HG02588 (cell line): ENCODE measurements around the gene ELFN1.

ENCODE experiments used
- ATAC-seq: cut with Tn5 transposase; IDR thresholded peaks from one replicate; pipeline ENCODE4 v1.9.1; 2021; ENCODE audit warnings: mild to moderate bottlenecking, moderate library complexity; ENCODE audit not compliant: unreplicated experiment

The ELFN1 gene

DNA sequence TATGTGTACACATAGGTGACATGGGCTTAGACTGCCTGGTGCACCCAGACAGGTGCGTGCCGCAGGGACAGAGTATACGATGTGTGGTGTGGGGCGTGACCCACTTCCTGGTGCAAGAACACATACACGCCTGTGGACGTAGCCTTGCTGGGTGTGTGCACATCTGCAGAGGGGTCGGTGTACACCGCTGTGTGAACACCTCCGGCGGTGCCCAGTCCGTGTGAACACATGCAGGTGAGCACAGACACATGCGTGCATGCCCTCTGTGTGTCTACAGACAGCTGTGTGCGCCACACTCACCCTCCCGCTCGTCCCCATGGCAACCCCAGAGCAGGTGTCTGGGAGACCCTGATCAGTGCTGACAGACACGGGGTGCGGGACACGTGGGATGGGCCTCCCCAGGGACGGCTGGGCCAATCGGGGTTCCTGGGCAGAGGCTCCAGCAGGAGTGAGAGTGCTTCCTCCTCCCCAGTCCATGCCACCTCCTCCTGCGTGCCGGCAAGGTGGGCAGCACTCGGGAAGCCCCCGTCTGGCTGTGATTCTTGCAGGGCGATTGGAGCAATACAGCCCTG, 23.4 kb downstream of the ELFN1 start:
- ATAC-seq: no peak

DNA sequence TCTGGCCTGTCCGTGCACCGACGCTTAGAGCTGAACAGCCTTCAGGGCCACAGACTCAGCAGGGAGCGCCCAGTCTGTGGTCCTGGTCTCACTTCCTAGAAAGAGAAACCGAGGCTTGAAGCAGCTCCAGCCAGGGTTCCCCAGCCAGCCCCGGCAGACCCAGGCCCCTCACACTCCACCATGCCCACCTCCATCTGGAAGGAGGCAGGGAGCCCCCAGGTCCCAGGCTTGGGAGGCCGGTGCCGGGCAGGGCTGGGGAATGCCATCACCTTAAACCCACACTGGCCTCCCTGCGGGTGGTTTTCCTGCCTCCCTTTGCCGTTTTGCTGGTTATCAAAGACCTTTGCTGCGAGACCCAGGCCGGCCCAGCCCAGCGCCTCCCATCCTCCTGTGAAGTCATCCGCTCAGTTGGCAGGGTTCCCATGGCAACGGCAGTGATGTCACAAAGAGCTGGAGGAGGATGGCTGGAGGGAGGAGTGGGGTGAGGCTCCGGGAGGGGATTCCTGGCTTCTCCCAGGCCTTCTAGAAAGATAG, 24.0 kb downstream of the ELFN1 start:
- no peak for ATAC-seq

DNA sequence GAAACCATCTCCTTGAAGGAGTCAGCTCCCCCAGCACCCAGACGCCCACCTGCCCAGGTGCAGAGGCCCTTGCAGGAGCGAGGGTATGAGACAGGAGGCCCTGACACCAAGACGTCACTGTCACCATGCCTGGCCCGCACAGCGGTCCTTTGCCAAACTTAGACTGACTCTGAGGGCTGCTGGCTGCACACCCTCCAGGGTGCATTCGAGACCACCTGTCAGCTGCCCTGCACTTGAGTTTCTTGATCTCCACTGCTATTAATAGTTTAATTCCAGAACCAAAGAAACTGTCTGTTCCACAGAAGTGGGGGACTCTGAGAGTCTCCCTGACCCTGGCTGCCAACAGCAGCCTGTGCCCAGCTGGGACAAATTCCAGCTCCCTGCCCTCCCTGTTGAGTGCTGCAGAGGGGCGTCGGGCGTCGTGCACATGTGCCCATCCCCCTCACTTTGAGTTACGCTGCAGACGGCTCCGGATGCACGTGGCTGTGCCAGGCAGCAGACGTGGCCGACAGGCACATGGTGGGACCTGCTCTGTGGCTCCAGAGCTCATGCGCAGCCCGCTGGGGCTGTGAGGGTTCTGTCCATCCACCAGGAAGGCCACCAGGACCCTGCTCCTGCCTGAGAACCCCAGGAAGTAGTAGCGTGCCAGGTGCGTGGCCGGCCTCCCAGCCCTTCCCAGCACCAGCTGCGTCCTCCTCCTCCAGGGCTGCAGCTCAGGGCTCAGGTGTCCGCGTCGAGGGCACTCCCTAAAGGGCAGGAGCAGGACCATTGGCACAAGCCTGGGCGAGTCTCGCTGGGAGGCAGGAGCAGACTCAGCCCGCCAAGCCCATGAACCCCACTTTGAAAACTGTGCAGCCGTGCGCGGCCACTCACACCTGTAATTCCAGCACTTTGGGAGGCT, 24.8 kb downstream of the ELFN1 start:
- ATAC-seq: no peak

GRCh38 chr7:1695800-1696454, 25.9 kb downstream of the ELFN1 start:
- ATAC-seq: no peak

DNA sequence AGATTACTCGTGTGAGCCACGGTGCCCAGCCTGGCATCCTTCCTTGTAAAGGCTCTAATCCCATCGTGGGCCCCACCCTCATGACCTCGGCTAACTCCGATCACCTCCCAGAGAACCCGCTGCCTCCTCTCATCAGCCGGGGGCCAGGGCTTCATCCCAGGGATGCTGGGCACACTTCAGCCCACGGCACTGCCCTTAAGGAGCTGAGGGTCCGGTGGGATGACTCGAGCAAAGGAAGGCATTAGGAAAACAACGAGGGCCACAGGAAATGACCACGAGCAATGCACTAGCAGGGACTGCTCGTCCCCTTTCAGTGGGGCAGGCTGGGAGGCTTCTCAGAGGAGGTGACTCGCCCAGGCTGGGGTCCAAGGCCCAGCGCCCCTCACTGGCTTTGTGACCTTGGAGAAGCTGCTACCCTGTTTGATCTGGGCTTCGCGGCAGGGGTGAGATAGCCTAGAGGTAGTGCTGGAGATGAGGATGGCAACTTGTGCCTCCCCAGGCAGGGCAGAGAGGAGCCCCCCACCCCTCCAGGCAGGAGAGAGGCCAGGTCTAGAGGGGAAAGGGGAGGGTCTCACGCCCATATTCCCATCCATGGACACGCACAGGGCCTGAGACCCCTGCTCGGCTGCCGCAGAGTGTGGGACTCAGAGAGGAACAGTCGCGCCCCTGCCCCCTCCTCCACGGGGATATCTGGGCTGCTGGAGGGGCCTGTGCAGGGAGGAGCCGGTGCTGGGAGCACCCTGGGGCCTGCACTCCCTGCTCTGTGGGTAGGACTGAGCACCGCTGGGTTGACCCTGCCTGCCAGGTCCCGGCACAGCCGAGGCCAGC, 26.8 kb downstream of the ELFN1 start:
- no peak for ATAC-seq

- no peak for ATAC-seq
These were observed 27.5 kb downstream of the ELFN1 start for GRCh38 chr7:1697499-1698125.

GRCh38 chr7:1698201-1698600, 28.1 kb downstream of the ELFN1 start:
- no peak for ATAC-seq

DNA sequence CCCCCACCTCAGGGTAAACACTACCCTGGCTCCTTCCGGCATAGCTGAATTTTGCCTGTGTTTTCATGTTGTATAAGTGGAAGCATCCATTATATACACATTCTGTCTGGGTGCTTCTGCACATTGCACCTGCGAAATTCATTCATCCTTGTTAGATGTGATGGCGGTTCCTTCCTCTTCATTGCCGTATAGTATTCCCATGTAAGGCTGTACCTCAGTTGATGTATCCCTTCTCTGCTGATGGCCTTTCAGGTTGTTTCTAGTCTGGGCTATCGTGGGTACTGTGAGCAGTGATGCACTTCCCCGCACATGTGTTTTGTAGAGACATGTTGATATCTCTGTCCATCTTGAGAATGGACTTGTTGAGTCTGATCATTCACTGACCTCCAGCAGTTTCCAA, 28.9 kb downstream of the ELFN1 start:
- ATAC-seq: no peak

DNA sequence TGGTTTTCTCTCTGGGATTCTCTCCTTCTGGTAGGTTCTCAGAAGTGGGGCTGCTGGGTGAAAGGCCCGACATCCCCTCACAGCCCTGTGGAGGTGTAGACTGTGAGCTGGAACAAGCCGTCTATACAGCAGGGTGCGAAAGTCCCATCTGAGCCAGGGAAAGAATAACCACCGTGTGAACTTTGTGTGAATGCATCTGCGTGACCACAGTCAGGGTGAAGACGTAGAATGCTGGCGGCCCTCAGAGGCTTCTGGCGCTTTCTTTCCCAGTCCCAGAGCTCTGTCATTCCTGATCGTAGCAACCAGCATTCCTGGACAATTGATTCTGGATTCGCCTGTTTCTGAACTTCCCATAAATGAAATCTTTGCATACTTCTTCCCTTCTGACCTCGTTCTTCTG, 30.0 kb downstream of the ELFN1 start:
- no peak for ATAC-seq

GRCh38 chr7:1700536-1701333, 30.7 kb downstream of the ELFN1 start:
- ATAC-seq: no peak

GRCh38 chr7:1702652-1703051, 32.6 kb downstream of the ELFN1 start:
- no peak for ATAC-seq

GRCh38 chr7:1703441-1703840, 33.4 kb downstream of the ELFN1 start:
- no peak for ATAC-seq

GRCh38 chr7:1703871-1704810, 34.1 kb downstream of the ELFN1 start:
- no peak for ATAC-seq

DNA sequence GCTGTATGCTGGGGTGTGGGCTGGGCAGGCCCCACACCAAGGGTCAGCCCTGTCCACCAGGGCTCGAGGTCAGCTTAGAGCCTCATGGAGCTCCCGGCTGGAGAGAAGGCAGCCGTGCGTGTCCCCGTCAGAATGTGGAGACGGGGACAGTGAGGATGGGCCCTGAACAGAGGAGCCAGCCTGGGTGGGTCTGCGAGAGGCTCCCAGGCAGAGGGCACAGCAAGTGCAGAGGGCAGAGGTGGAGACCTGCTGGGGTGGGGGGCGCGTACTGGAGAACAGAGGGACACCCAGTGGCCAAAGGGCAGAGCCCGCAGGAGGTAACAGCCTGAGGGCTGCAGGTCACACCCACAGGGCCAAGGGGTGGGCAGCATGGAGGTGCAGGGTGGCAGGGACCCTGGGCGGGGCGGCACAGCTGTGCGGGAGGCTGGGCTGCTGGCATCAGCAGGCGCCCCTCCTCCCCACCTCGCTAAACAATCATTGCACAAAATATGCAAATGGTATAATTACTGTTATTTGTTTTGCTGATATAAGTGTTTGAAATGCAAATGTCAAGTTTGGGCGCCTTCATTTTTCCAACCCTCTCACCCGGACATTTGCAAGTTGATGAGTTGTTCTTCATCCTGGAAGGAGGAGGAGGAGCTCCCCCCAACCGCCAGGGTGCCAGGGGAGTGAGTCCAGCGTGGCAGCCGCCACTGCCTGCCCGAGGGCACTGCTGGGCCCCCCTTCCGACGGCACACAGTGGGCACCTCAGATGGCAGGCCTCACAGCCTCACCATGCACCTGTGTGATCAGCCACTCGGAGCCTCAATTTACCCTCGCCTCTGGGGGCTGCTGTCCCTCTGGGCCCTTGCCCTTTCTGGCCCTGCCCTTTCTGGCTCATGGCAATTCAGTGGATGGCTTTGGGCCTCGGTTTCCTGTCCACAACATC, 35.0 kb downstream of the ELFN1 start:
- no peak for ATAC-seq

- no peak for ATAC-seq
These were observed 35.8 kb downstream of the ELFN1 start for GRCh38 chr7:1705856-1706255.

DNA sequence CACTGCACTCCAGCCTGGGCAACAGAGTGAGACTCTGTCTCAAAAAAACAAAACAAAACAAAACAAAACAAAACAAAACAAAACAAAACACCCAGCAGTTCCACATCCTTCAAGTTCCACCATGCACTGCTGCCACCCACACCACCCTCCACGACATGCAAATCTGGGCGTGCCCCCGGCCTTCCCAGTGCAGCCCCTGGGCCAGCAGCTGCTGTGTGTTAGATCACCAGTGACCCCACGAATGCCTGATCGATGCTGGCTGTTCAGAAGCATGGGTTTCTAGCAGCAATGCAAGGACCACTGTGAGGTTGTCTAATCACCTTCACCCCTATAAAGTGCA, 36.3 kb downstream of the ELFN1 start:
- no peak for ATAC-seq

- no peak for ATAC-seq
These were observed 36.9 kb downstream of the ELFN1 start for GRCh38 chr7:1706721-1707613.
